HEK293 (cell line): ENCODE results near the gene VLDLR.
A peak's percentile ranks its signal among the peaks of the same experiment; 100 is the strongest.

Source experiments
- CTCF ChIA-PET: fragments of 350-600 bp; formaldehyde crosslinking; extraction: SDS; loops from one replicate; lab custom pipeline; 2021; ENCODE audit warnings: antibody characterized with exemption; lab: Yijun Ruan, JAX
- POLR2A ChIA-PET: fragments of 300-600 bp; formaldehyde crosslinking; extraction: SDS; loops from one replicate; lab custom pipeline; 2020; ENCODE audit warnings: antibody characterized with exemption, inconsistent platforms; lab: Yijun Ruan, JAX
- H3K27ac ChIP-seq: fragments of 200-500 bp; sonication (Bioruptor generic); 2 replicates; pipeline ENCODE4 v1.5.1; 2014; ENCODE audit warnings: low read depth, low read length, control low read depth, inconsistent platforms; ENCODE audit errors: extremely low read depth
- H3K36me3 ChIP-seq, 2 experiments: fragments of 200-500 bp in 1 of 2; sonication (Bioruptor generic) in 1 of 2; 1 replicate in 1 of 2; 2 replicates in 1 of 2; pipeline ENCODE4 v1.5.1; 2014 to 2017; ENCODE audit warnings: inconsistent platforms in 2 of 2, low read length in 2 of 2; ENCODE audit not compliant: control insufficient read depth in 2 of 2, insufficient read depth in 1 of 2
- H3K4me1 ChIP-seq: fragments of 200-500 bp; sonication (Bioruptor generic); 2 replicates; pipeline ENCODE4 v1.5.1; 2014; ENCODE audit warnings: mild to moderate bottlenecking, low read length, inconsistent platforms; ENCODE audit not compliant: control insufficient read depth, insufficient read depth
- H3K4me3 ChIP-seq: 2 replicates; pipeline ENCODE4 v1.5.1; 2011; ENCODE audit warnings: low read depth, mild to moderate bottlenecking, control low read depth, low read length, moderate library complexity
- H3K9me3 ChIP-seq: fragments of 200-500 bp; sonication (Bioruptor generic); 2 replicates; pipeline ENCODE4 v1.5.1; 2014; ENCODE audit warnings: low read depth, low read length, inconsistent platforms; ENCODE audit not compliant: control insufficient read depth, insufficient read depth
- KLF9 ChIP-seq: fragments of 450-650 bp; formaldehyde crosslinking; IDR thresholded peaks from 2 replicates; pipeline ENCODE4 v1.5.1; 2016; ENCODE audit warnings: missing biosample characterization, missing genetic modification characterization, low read depth
- MZF1 ChIP-seq: fragments of 450-650 bp; formaldehyde crosslinking; IDR thresholded peaks from 2 replicates; pipeline ENCODE4 v1.5.1; 2017; ENCODE audit warnings: missing biosample characterization, missing genetic modification characterization, borderline replicate concordance
- TRIM28 ChIP-seq: IDR thresholded peaks from 2 replicates; pipeline ENCODE4 v1.6.1; 2011; ENCODE audit warnings: low read length, control low read depth, borderline replicate concordance
- ZBTB21 ChIP-seq: fragments of 450-650 bp; formaldehyde crosslinking; IDR thresholded peaks from 2 replicates; pipeline ENCODE4 v1.5.1; 2017; ENCODE audit warnings: missing biosample characterization, missing genetic modification characterization
- ZFP3 ChIP-seq: fragments of 450-650 bp; formaldehyde crosslinking; IDR thresholded peaks from 2 replicates; pipeline ENCODE4 v1.5.1; 2016; ENCODE audit warnings: low read depth, missing biosample characterization, missing genetic modification characterization
- ZFP37 ChIP-seq: fragments of 450-650 bp; formaldehyde crosslinking; IDR thresholded peaks from 2 replicates; pipeline ENCODE4 v1.5.1; 2016; ENCODE audit warnings: missing biosample characterization, missing genetic modification characterization
- ZNF148 ChIP-seq: fragments of 450-650 bp; formaldehyde crosslinking; IDR thresholded peaks from 2 replicates; pipeline ENCODE4 v1.5.0; 2017; ENCODE audit warnings: missing biosample characterization, missing genetic modification characterization, borderline replicate concordance
- ZNF155 ChIP-seq: fragments of 450-650 bp; formaldehyde crosslinking; IDR thresholded peaks from 2 replicates; pipeline ENCODE4 v1.5.1; 2016; ENCODE audit warnings: missing biosample characterization, missing genetic modification characterization
- ZNF169 ChIP-seq: fragments of 450-650 bp; formaldehyde crosslinking; IDR thresholded peaks from 2 replicates; pipeline ENCODE4 v1.5.1; 2016; ENCODE audit warnings: missing biosample characterization, missing genetic modification characterization
- ZNF221 ChIP-seq: fragments of 450-650 bp; formaldehyde crosslinking; IDR thresholded peaks from 2 replicates; pipeline ENCODE4 v1.5.1; 2017; ENCODE audit warnings: missing biosample characterization, missing genetic modification characterization, borderline replicate concordance
- ZNF311 ChIP-seq: fragments of 450-650 bp; formaldehyde crosslinking; IDR thresholded peaks from 2 replicates; pipeline ENCODE4 v1.5.1; 2017; ENCODE audit warnings: missing biosample characterization, missing genetic modification characterization, borderline replicate concordance
- ZNF37A ChIP-seq: fragments of 450-650 bp; IDR thresholded peaks from 2 replicates; pipeline ENCODE4 v1.5.1; 2018; ENCODE audit warnings: missing biosample characterization, missing genetic modification characterization
- ZNF423 ChIP-seq: fragments of 450-650 bp; formaldehyde crosslinking; IDR thresholded peaks from 2 replicates; pipeline ENCODE4 v1.5.1; 2016; ENCODE audit warnings: missing biosample characterization, missing genetic modification characterization
- ZNF510 ChIP-seq: fragments of 450-650 bp; formaldehyde crosslinking; IDR thresholded peaks from 2 replicates; pipeline ENCODE4 v1.5.1; 2018; ENCODE audit warnings: mild to moderate bottlenecking, missing genetic modification characterization, missing biosample characterization; ENCODE audit not compliant: insufficient replicate concordance
- ZNF514 ChIP-seq: fragments of 450-650 bp; formaldehyde crosslinking; IDR thresholded peaks from 2 replicates; pipeline ENCODE4 v1.5.1; 2016; ENCODE audit warnings: missing biosample characterization, missing genetic modification characterization
- ZNF518A ChIP-seq: fragments of 450-650 bp; formaldehyde crosslinking; conservative IDR thresholded peaks from 2 replicates; pipeline ENCODE4 v1.5.1; 2016; ENCODE audit warnings: low read depth, missing biosample characterization, missing genetic modification characterization
- ZNF548 ChIP-seq: fragments of 450-650 bp; formaldehyde crosslinking; IDR thresholded peaks from 2 replicates; pipeline ENCODE4 v1.5.1; 2016; ENCODE audit warnings: missing biosample characterization, missing genetic modification characterization
- ZNF555 ChIP-seq: fragments of 450-650 bp; formaldehyde crosslinking; conservative IDR thresholded peaks from 2 replicates; pipeline ENCODE4 v1.5.1; 2017; ENCODE audit warnings: missing biosample characterization, mild to moderate bottlenecking, missing genetic modification characterization, inconsistent platforms
- ZNF560 ChIP-seq: fragments of 450-650 bp; formaldehyde crosslinking; IDR thresholded peaks from 2 replicates; pipeline ENCODE4 v1.5.1; 2017; ENCODE audit warnings: missing biosample characterization, missing genetic modification characterization, borderline replicate concordance
- ZNF658 ChIP-seq: fragments of 450-650 bp; formaldehyde crosslinking; IDR thresholded peaks from 2 replicates; pipeline ENCODE4; 2016; ENCODE audit warnings: missing biosample characterization, missing genetic modification characterization
- ZNF785 ChIP-seq: fragments of 450-650 bp; formaldehyde crosslinking; IDR thresholded peaks from 2 replicates; pipeline ENCODE4 v1.5.1; 2016; ENCODE audit warnings: missing biosample characterization, missing genetic modification characterization
- ZNF837 ChIP-seq: fragments of 450-650 bp; formaldehyde crosslinking; IDR thresholded peaks from 2 replicates; pipeline ENCODE4 v1.5.1; 2016; ENCODE audit warnings: missing biosample characterization, missing genetic modification characterization
- TF ChIP-seq, protein P1 (sequence below): fragments of 450-650 bp; IDR thresholded peaks from 2 replicates; pipeline ENCODE4 v1.5.1; 2018; ENCODE audit warnings: missing biosample characterization, missing genetic modification characterization
- TF ChIP-seq, protein P2 (sequence below): fragments of 450-650 bp; formaldehyde crosslinking; IDR thresholded peaks from 2 replicates; pipeline ENCODE4 v1.5.1; 2016; ENCODE audit warnings: missing biosample characterization, missing genetic modification characterization, borderline replicate concordance

VLDLR gene

GRCh38 chr9:2618289-2618688, 3.3 kb upstream of the VLDLR start (continued):
- TF ChIP-seq ZNF155 (tag by site-specific recombination) (no peak), ZNF548 (tag by site-specific recombination) (no peak), ZFP37 (no peak), TRIM28 (no peak)

- Histone ChIP-seq H3K4me3 (peak overlapping the region; percentile 57), H3K4me1 (no peaks in the 10 kb centered on the region), H3K36me3 (no peaks in the 10 kb centered on the region), H3K9me3 (no peaks in the 10 kb centered on the region; the same call in 1 of the 2 replicates), H3K27ac (peak overlapping the region; percentile 75; the same call in 1 of the 2 replicates)
- ChIA-PET POLR2A (no interaction called here), CTCF (interaction anchor here (1.6 kb wide), 1 partner anchor 12 kb away, joined by 4 read pairs; no protein-coding TSS in a partner anchor)
- TF ChIP-seq ZBTB21 (tag by site-specific recombination) (no peak), ZNF221 (no peak), ZNF518A (no peak), ZNF148 (tag by site-specific recombination) (no peak), ZNF423 (no peak), ZNF785 (tag by site-specific recombination) (no peak), KLF9 (tag by site-specific recombination) (no peak), MZF1 (tag by site-specific recombination) (no peak), ZNF555 (no peak), ZNF560 (tag by site-specific recombination) (no peak), ZNF514 (tag by site-specific recombination) (no peak), ZNF311 (no peak), ZNF510 (tag by site-specific recombination) (no peak), ZNF548 (tag by site-specific recombination) (no peak), ZNF169 (tag by site-specific recombination) (no peak), ZNF658 (no peak), ZNF837 (tag by site-specific recombination) (no peak), ZNF37A (no peak), ZFP3 (tag by site-specific recombination) (no peak)
- TF ChIP-seq, protein P1, sequence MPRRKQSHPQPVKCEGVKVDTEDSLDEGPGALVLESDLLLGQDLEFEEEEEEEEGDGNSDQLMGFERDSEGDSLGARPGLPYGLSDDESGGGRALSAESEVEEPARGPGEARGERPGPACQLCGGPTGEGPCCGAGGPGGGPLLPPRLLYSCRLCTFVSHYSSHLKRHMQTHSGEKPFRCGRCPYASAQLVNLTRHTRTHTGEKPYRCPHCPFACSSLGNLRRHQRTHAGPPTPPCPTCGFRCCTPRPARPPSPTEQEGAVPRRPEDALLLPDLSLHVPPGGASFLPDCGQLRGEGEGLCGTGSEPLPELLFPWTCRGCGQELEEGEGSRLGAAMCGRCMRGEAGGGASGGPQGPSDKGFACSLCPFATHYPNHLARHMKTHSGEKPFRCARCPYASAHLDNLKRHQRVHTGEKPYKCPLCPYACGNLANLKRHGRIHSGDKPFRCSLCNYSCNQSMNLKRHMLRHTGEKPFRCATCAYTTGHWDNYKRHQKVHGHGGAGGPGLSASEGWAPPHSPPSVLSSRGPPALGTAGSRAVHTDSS (tag by site-specific recombination) = no peak
- TF ChIP-seq, protein P2, sequence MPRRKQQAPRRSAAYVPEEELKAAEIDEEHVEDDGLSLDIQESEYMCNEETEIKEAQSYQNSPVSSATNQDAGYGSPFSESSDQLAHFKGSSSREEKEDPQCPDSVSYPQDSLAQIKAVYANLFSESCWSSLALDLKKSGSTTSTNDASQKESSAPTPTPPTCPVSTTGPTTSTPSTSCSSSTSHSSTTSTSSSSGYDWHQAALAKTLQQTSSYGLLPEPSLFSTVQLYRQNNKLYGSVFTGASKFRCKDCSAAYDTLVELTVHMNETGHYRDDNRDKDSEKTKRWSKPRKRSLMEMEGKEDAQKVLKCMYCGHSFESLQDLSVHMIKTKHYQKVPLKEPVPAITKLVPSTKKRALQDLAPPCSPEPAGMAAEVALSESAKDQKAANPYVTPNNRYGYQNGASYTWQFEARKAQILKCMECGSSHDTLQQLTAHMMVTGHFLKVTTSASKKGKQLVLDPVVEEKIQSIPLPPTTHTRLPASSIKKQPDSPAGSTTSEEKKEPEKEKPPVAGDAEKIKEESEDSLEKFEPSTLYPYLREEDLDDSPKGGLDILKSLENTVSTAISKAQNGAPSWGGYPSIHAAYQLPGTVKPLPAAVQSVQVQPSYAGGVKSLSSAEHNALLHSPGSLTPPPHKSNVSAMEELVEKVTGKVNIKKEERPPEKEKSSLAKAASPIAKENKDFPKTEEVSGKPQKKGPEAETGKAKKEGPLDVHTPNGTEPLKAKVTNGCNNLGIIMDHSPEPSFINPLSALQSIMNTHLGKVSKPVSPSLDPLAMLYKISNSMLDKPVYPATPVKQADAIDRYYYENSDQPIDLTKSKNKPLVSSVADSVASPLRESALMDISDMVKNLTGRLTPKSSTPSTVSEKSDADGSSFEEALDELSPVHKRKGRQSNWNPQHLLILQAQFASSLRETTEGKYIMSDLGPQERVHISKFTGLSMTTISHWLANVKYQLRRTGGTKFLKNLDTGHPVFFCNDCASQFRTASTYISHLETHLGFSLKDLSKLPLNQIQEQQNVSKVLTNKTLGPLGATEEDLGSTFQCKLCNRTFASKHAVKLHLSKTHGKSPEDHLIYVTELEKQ (tag by site-specific recombination) = no peak
These were observed 467 bp upstream of the VLDLR start for GRCh38 chr9:2620919-2621721.
